Measurements from ENCODE around the gene BMPR2. TPM values are rescaled to one million over a fixed set of nuclear protein-coding genes. Genes with fewer than 3 reads are reported as not detected.

Gene BMPR2
- total and polyA plus RNA-seq, 2 of the 4 experiments (the other 2 are of a cell fraction) = 17.0 to 30.1 TPM

GRCh38 chr2:202339071-202339870 is 36.9 kb upstream of the BMPR2 start:
- Histone ChIP-seq H4K20me1 (ENCODE audit: insufficient read depth, low read length) (peaks cover 3% of the 10 kb centered on the region; the same call in 1 of the 2 replicates), H2BK20ac (ENCODE audit: low read depth, low read length) (peak overlapping the region; percentile 66), H3K4me1 (ENCODE audit: control insufficient read depth, insufficient read depth, low read length) (peaks cover 6% of the 10 kb centered on the region), H2BK15ac (ENCODE audit: low read depth, low read length) (no peak overlapping the region), H2AFZ (replicated peaks; ENCODE audit: low read length, poor library complexity) (no peak overlapping the region), H3K27me3 (ENCODE audit: control insufficient read depth, insufficient read depth, low read length) (no peaks in the 10 kb centered on the region), H2BK120ac (ENCODE audit: low read depth, low read length) (no peak overlapping the region), H3K4ac (ENCODE audit: low read depth, low read length) (0 out of 2 replicates have a peak overlapping the region, but pooled peaks have one; percentile 24), H4K91ac (ENCODE audit: insufficient read depth, low read depth, low read length) (no peak overlapping the region), H4K5ac (ENCODE audit: low read depth, low read length) (no peak overlapping the region), H3K4me2 (ENCODE audit: low read depth, low read length) (no peak overlapping the region), H3K4me3 (ENCODE audit: insufficient read depth, low read depth, low read length) (no peak overlapping the region), H3K9me3 (ENCODE audit: control insufficient read depth, insufficient read depth, low read length) (no peaks in the 10 kb centered on the region), H2BK5ac (ENCODE audit: low read depth, low read length, poor library complexity, severe bottlenecking) (no peak overlapping the region), H3K79me1 (ENCODE audit: low read depth in 1 of 2, low read length in 2 of 2) (0 out of 4 replicates have a peak, but pooled peaks cover 0 to 8% of the 10 kb centered on the region in 2 experiments), H4K8ac (ENCODE audit: low read depth in 2 of 2, low read length in 2 of 2) (no peak overlapping the region), H3K36me3 (ENCODE audit: control insufficient read depth, insufficient read depth, low read length) (no peaks in the 10 kb centered on the region), H3K27ac (ENCODE audit: insufficient read depth, low read length) (no peak overlapping the region), H3K9ac (ENCODE audit: low read depth, low read length) (no peak overlapping the region), H3K23ac (ENCODE audit: low read depth, low read length) (no peak overlapping the region), H2AK5ac (ENCODE audit: low read depth, low read length) (no peak overlapping the region; the same call in 1 of the 2 replicates), H3K56ac (ENCODE audit: extremely low read depth, insufficient read depth, low read length) (no peak overlapping the region; the same call in 1 of the 2 replicates), H3K9me1 (ENCODE audit: insufficient read depth, low read length) (peaks cover 19% of the 10 kb centered on the region), H2AK9ac (replicated peaks; ENCODE audit: low read depth, low read length, poor library complexity) (no peak overlapping the region), H3K14ac (replicated peaks; ENCODE audit: low read depth, low read length) (0 out of 2 replicates have a peak overlapping the region, but pooled peaks have one; percentile 46), H3K18ac (ENCODE audit: low read depth, low read length) (no peak overlapping the region)
- DNase-seq (peak; percentile 66), ATAC-seq (ENCODE audit: low read depth) (peak; percentile 82)
- BruUV-seq (replicated peaks) = no TSS peak
- no CpG with 5 or more reads among the region's 3 CpGs for WGBS, 2 experiments (ENCODE audit: extremely low coverage in 2 of 2, insufficient read length in 1 of 2)
- ChIA-PET CTCF (interaction anchor here (0.6 kb wide), 1 partner anchor 778 kb away, joined by 5 read pairs; no protein-coding TSS in a partner anchor), POLR2A (ENCODE audit: unreplicated experiment) (no interaction called here)
- dilution Hi-C loops (cut with HindIII; ENCODE audit: low sequenced_read_pairs, unreplicated experiment) (no loop called here), in situ Hi-C loops (cut with MboI; ENCODE audit: low sequenced_read_pairs) (no loop called here), intact Hi-C loops (cut with micrococcal nuclease) (no loop called here)
- no peak for TF ChIP-seq RCOR1 (IDR thresholded peaks at IDR 0.05; ENCODE audit: insufficient replicate concordance, low read length)
- TF ChIP-seq ELK1 (IDR thresholded peaks at IDR 0.05; ENCODE audit: borderline replicate concordance, low read depth, low read length) = no peak
- peak; percentile 25; the same call in 1 of the 2 replicates for TF ChIP-seq MAFK (IDR thresholded peaks at IDR 0.05; ENCODE audit: low read depth, low read length)
- TF ChIP-seq CTCF (conservative IDR thresholded peaks at IDR 0.05; ENCODE audit: low read depth, low read length) = no peak
